IMR-90 (cell line): ENCODE results near the gene HERC3. TPM values are rescaled to one million over a fixed set of nuclear protein-coding genes. Genes with fewer than 3 reads are reported as not detected.

Experiments used
- ATAC-seq: fragments of 200-7000 bp; cut with Tn5 transposase; 2 replicates; pipeline ENCODE4 v1.9.1; 2020; ENCODE audit warnings: low read depth, mild to moderate bottlenecking, moderate library complexity
- BruUV-seq: library from RNA; stranded (reverse); fragments of 400-500 nt; replicated peaks from 2 replicates; lab custom pipeline; 2021; lab: Mats Ljungman, UMichigan
- CTCF ChIA-PET: fragments of 300-600 bp; formaldehyde crosslinking; extraction: SDS; loops from one replicate; lab custom pipeline; 2021; ENCODE audit warnings: antibody characterized with exemption; lab: Yijun Ruan, JAX
- POLR2A ChIA-PET: fragments of 300-600 bp; sonication (Branson Sonifier 250); formaldehyde crosslinking; loops from one replicate; lab custom pipeline; 2022; ENCODE audit warnings: antibody characterized with exemption; ENCODE audit not compliant: unreplicated experiment; lab: Charles Lee
- DNase-seq: peaks from one replicate; pipeline ENCODE4 v3.0.0; 2013
- H2AFZ ChIP-seq: replicated peaks from 2 replicates; pipeline ENCODE3; 2013; ENCODE audit warnings: low read length, mild to moderate bottlenecking; ENCODE audit not compliant: poor library complexity
- H2AK5ac ChIP-seq: 2 replicates; pipeline ENCODE4 v1.6.1; 2013; ENCODE audit warnings: low read depth, low read length, inconsistent platforms
- H2AK9ac ChIP-seq: replicated peaks from 2 replicates; pipeline ENCODE3; 2013; ENCODE audit warnings: mild to moderate bottlenecking, low read depth, low read length, moderate library complexity; ENCODE audit not compliant: poor library complexity
- H2BK120ac ChIP-seq: 2 replicates; pipeline ENCODE4 v1.6.1; 2013; ENCODE audit warnings: low read depth, low read length, inconsistent platforms
- H2BK15ac ChIP-seq: 3 replicates; pipeline ENCODE4 v1.6.1; 2013; ENCODE audit warnings: low read depth, low read length, inconsistent platforms
- H2BK20ac ChIP-seq: 2 replicates; pipeline ENCODE4 v1.6.1; 2013; ENCODE audit warnings: low read depth, mild to moderate bottlenecking, inconsistent platforms, low read length, moderate library complexity
- H2BK5ac ChIP-seq: 2 replicates; pipeline ENCODE4 v1.6.1; 2013; ENCODE audit warnings: mild to moderate bottlenecking, low read depth, low read length, inconsistent platforms; ENCODE audit not compliant: poor library complexity, severe bottlenecking
- H3K14ac ChIP-seq: replicated peaks from 2 replicates; pipeline ENCODE4 v1.6.1; 2013; ENCODE audit warnings: low read depth, low read length, inconsistent platforms
- H3K18ac ChIP-seq: 2 replicates; pipeline ENCODE4 v1.6.1; 2013; ENCODE audit warnings: low read depth, low read length, control low read depth
- H3K23ac ChIP-seq: 2 replicates; pipeline ENCODE4 v1.6.1; 2013; ENCODE audit warnings: low read depth, low read length, inconsistent platforms
- H3K27ac ChIP-seq: 2 replicates; pipeline ENCODE4 v1.5.1; 2013; ENCODE audit warnings: mild to moderate bottlenecking, control low read depth, low read length; ENCODE audit not compliant: insufficient read depth
- H3K27me3 ChIP-seq: 2 replicates; pipeline ENCODE4 v1.6.1; 2013; ENCODE audit warnings: low read length; ENCODE audit not compliant: control insufficient read depth, insufficient read depth
- H3K36me3 ChIP-seq: 2 replicates; pipeline ENCODE4 v1.6.1; 2013; ENCODE audit warnings: low read length, mixed read lengths; ENCODE audit not compliant: control insufficient read depth, insufficient read depth
- H3K4ac ChIP-seq: 2 replicates; pipeline ENCODE4 v1.6.1; 2013; ENCODE audit warnings: low read depth, low read length, inconsistent platforms
- H3K4me1 ChIP-seq: 2 replicates; pipeline ENCODE4 v1.6.1; 2013; ENCODE audit warnings: low read length, mixed read lengths; ENCODE audit not compliant: control insufficient read depth, insufficient read depth
- H3K4me2 ChIP-seq: 2 replicates; pipeline ENCODE4 v1.6.1; 2013; ENCODE audit warnings: low read depth, mild to moderate bottlenecking, control low read depth, low read length, moderate library complexity
- H3K4me3 ChIP-seq: 2 replicates; pipeline ENCODE4 v1.5.1; 2013; ENCODE audit warnings: low read depth, mild to moderate bottlenecking, control low read depth, low read length, moderate library complexity; ENCODE audit not compliant: insufficient read depth
- H3K56ac ChIP-seq: 2 replicates; pipeline ENCODE4 v1.6.1; 2013; ENCODE audit warnings: low read length, inconsistent platforms; ENCODE audit not compliant: insufficient read depth; ENCODE audit errors: extremely low read depth
- H3K79me1 ChIP-seq, 2 experiments: 2 replicates each; pipeline ENCODE4 v1.6.1; 2013; ENCODE audit warnings: low read length in 2 of 2, inconsistent platforms in 1 of 2, low read depth in 1 of 2
- H3K9ac ChIP-seq: 2 replicates; pipeline ENCODE4 v1.6.1; 2013; ENCODE audit warnings: low read depth, low read length, control low read depth
- H3K9me1 ChIP-seq: 2 replicates; pipeline ENCODE4 v1.6.1; 2013; ENCODE audit warnings: low read length, inconsistent platforms; ENCODE audit not compliant: insufficient read depth
- H3K9me3 ChIP-seq: 2 replicates; pipeline ENCODE4 v1.6.1; 2013; ENCODE audit warnings: low read length; ENCODE audit not compliant: control insufficient read depth, insufficient read depth
- H4K20me1 ChIP-seq: 2 replicates; pipeline ENCODE4 v1.6.1; 2013; ENCODE audit warnings: low read length, inconsistent platforms; ENCODE audit not compliant: insufficient read depth
- H4K5ac ChIP-seq: 2 replicates; pipeline ENCODE4 v1.6.1; 2013; ENCODE audit warnings: mild to moderate bottlenecking, low read depth, low read length, control low read depth
- H4K8ac ChIP-seq, 2 experiments: 2 replicates each; pipeline ENCODE4 v1.6.1; 2013; ENCODE audit warnings: low read depth in 2 of 2, low read length in 2 of 2, control low read depth in 1 of 2, inconsistent platforms in 1 of 2
- H4K91ac ChIP-seq: 2 replicates; pipeline ENCODE4 v1.6.1; 2013; ENCODE audit warnings: low read depth, low read length, inconsistent platforms; ENCODE audit not compliant: insufficient read depth
- CEBPB ChIP-seq: IDR thresholded peaks from 2 replicates; pipeline ENCODE4 v1.6.1; 2012; ENCODE audit warnings: low read depth, low read length, improper control_type of control experiment
- MAFK ChIP-seq: IDR thresholded peaks from 2 replicates; pipeline ENCODE4 v1.6.1; 2012; ENCODE audit warnings: low read depth, low read length, improper control_type of control experiment
- MAZ ChIP-seq: IDR thresholded peaks from 2 replicates; pipeline ENCODE4 v1.6.1; 2012; ENCODE audit warnings: low read depth, mild to moderate bottlenecking, low read length, improper control_type of control experiment, moderate library complexity, borderline replicate concordance
- NFE2L2 ChIP-seq: fragments of 150-350 bp; IDR thresholded peaks from 2 replicates; pipeline ENCODE4 v1.6.1; 2016; ENCODE audit warnings: low read depth, mild to moderate bottlenecking, low read length
- RFX5 ChIP-seq: IDR thresholded peaks from 2 replicates; pipeline ENCODE4 v1.8.0; 2012; ENCODE audit warnings: low read depth, mild to moderate bottlenecking, low read length, moderate library complexity
- WGBS, 2 experiments: methylation state at CpG; one replicate each; pipeline versions ENCODE4 v1.1.5 to v1.1.7; 2013; ENCODE audit warnings: missing lambda C conversion rate in 2 of 2; ENCODE audit not compliant: insufficient read length in 1 of 2; ENCODE audit errors: extremely low coverage in 2 of 2; 5-methylcytosine and 5-hydroxymethylcytosine counted together
- dilution Hi-C: fragments of 300-500 bp; cut with HindIII; formaldehyde crosslinking; loops from one replicate; pipeline ENCODE4 v1.14.3; 2018; ENCODE audit warnings: low sequenced_read_pairs; ENCODE audit not compliant: unreplicated experiment
- in situ Hi-C: fragments of 300-500 bp; cut with MboI; formaldehyde crosslinking; loops from 3 replicates; pipeline ENCODE4 v1.14.3; 2019; ENCODE audit warnings: low sequenced_read_pairs, inconsistent platforms, mixed read lengths
- intact Hi-C: fragments of 100-400 bp; cut with micrococcal nuclease; formaldehyde crosslinking; loops from 2 replicates; pipeline ENCODE4 v1.10.0; 2022
- polyA plus RNA-seq, 3 experiments: library from polyadenylated mRNA; depleted of rRNA; stranded (reverse); fragments of >200 nt; gene quantifications; 2 replicates each; pipeline ENCODE4 v1.2.3, GENCODE V29; 2012; ENCODE audit warnings: low replicate concordance in 1 of 3
- total RNA-seq: library from RNA; depleted of rRNA; stranded (reverse); fragments of >200 nt; gene quantifications from 2 replicates; pipeline ENCODE4 v1.2.3, GENCODE V29; 2012
- TF ChIP-seq, protein P1 (sequence below): fragments of 150-350 bp; IDR thresholded peaks from 2 replicates; pipeline ENCODE4 v1.6.1; 2016; ENCODE audit warnings: low read depth, mild to moderate bottlenecking, low read length, moderate library complexity, borderline replicate concordance
- TF ChIP-seq, protein P2 (sequence below): conservative IDR thresholded peaks from 2 replicates; pipeline ENCODE4 v1.5.1; 2012; ENCODE audit warnings: mild to moderate bottlenecking, low read depth, low read length, improper control_type of control experiment

HERC3 gene
- total and polyA plus RNA-seq, 2 of the 4 experiments (the other 2 are of a cell fraction) = 8.9 to 9.5 TPM

DNA sequence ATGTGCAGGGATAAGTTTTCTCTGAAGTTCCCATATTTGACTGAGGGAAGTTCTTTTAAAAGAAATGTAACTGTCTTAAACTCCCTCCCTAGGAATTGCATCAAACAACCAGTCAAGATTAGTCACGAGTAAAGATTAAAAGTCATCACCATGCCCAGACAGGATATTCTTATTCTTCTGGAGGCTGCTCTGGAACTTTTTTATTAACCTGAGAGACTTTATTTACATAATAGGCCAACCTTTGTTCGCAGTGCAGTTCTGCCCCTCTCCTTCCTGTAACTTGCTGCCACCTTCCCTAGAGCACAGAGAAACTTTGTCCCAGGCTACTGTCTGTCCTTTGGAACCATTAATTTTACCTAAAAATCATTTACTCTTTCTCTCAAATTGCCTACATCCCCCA lies 9.8 kb upstream of the HERC3 start:
- ATAC-seq = no peak
- DNase-seq = no peak
- H3K4me3 ChIP-seq = no peak overlapping the region
- H3K56ac ChIP-seq = no peak overlapping the region
- ChIA-PET POLR2A (no interaction called here), CTCF (no interaction called here)
- no CpG with 5 or more reads among the region's 2 CpGs for WGBS, 2 experiments
- H4K5ac ChIP-seq = no peak overlapping the region
- H3K9me1 ChIP-seq = 0 out of 2 replicates have a peak, but pooled peaks cover 3% of the 10 kb centered on the region
- no peak overlapping the region for H2BK20ac ChIP-seq
- H3K4ac ChIP-seq = no peak overlapping the region
- H3K4me1 ChIP-seq = no peaks in the 10 kb centered on the region
- no peak overlapping the region for H2BK5ac ChIP-seq
- no peaks in the 10 kb centered on the region for H3K9me3 ChIP-seq
- no peak overlapping the region for H3K27ac ChIP-seq
- no peak overlapping the region for H4K91ac ChIP-seq
- no peak overlapping the region for H3K23ac ChIP-seq
- H3K9ac ChIP-seq = no peak overlapping the region
- no peak overlapping the region for H3K14ac ChIP-seq
- no peak overlapping the region for H2AFZ ChIP-seq
- no peak overlapping the region for H3K18ac ChIP-seq
- intact Hi-C loops = no loop called here
- no peaks in the 10 kb centered on the region for H3K27me3 ChIP-seq
- H2BK15ac ChIP-seq = no peak overlapping the region
- no peak overlapping the region for H2BK120ac ChIP-seq
- H2AK9ac ChIP-seq = no peak overlapping the region
- H3K36me3 ChIP-seq = no peaks in the 10 kb centered on the region
- dilution Hi-C loops = no loop called here
- peaks cover 0 to 2% of the 10 kb centered on the region in 2 experiments; a peak in 1 of 4 replicates for H3K79me1 ChIP-seq
- H4K8ac ChIP-seq = no peak overlapping the region
- no peak overlapping the region for H3K4me2 ChIP-seq
- no peak overlapping the region for H2AK5ac ChIP-seq
- H4K20me1 ChIP-seq = no peaks in the 10 kb centered on the region
- in situ Hi-C loops = no loop called here
- TF ChIP-seq, protein P1, sequence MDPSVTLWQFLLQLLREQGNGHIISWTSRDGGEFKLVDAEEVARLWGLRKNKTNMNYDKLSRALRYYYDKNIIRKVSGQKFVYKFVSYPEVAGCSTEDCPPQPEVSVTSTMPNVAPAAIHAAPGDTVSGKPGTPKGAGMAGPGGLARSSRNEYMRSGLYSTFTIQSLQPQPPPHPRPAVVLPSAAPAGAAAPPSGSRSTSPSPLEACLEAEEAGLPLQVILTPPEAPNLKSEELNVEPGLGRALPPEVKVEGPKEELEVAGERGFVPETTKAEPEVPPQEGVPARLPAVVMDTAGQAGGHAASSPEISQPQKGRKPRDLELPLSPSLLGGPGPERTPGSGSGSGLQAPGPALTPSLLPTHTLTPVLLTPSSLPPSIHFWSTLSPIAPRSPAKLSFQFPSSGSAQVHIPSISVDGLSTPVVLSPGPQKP = no peak
- TF ChIP-seq MAFK = no peak
- no peak for TF ChIP-seq CEBPB
- no peak for TF ChIP-seq NFE2L2
- no peak for TF ChIP-seq MAZ
- TF ChIP-seq RFX5 = no peak
- TF ChIP-seq, protein P2, sequence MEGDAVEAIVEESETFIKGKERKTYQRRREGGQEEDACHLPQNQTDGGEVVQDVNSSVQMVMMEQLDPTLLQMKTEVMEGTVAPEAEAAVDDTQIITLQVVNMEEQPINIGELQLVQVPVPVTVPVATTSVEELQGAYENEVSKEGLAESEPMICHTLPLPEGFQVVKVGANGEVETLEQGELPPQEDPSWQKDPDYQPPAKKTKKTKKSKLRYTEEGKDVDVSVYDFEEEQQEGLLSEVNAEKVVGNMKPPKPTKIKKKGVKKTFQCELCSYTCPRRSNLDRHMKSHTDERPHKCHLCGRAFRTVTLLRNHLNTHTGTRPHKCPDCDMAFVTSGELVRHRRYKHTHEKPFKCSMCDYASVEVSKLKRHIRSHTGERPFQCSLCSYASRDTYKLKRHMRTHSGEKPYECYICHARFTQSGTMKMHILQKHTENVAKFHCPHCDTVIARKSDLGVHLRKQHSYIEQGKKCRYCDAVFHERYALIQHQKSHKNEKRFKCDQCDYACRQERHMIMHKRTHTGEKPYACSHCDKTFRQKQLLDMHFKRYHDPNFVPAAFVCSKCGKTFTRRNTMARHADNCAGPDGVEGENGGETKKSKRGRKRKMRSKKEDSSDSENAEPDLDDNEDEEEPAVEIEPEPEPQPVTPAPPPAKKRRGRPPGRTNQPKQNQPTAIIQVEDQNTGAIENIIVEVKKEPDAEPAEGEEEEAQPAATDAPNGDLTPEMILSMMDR = no peak
- no TSS peak for BruUV-seq
